Measurements from ENCODE around the gene ERCC4. TPM values are rescaled to one million over a fixed set of nuclear protein-coding genes. Genes with fewer than 3 reads are reported as not detected.

The ERCC4 gene
- total RNA-seq, 6 experiments from 2014 or later = 14.6 to 18.8 (median 15.8) TPM

DNA sequence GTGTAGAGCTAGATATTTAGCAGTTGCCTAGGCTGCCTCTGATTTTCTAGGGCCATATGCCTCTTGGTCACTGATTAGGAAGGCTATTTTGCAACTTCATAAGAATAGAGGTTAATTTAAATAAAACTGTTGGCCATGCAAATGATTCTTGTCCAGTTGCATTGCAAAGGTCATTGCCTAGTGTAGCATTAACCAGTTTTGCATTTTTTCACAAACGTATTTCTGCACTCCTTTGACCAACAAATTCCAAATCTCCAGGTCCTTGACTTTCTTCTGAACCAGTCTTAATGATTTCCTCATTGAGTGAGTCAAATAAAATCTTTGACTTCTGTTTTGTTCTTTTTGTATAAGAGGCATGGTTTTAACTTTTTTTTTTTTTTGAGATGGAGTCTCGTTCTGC lies 33.5 kb downstream of the ERCC4 start:
- peaks cover 37% of the 10 kb centered on the region for H3K4me1 Mint-ChIP-seq (ENCODE audit: low read depth)
- DNase-seq = no peak
- H3K4me3 Mint-ChIP-seq = no peak overlapping the region
- no peak overlapping the region for H3K27ac Mint-ChIP-seq
- TF ChIP-seq, protein P1, sequence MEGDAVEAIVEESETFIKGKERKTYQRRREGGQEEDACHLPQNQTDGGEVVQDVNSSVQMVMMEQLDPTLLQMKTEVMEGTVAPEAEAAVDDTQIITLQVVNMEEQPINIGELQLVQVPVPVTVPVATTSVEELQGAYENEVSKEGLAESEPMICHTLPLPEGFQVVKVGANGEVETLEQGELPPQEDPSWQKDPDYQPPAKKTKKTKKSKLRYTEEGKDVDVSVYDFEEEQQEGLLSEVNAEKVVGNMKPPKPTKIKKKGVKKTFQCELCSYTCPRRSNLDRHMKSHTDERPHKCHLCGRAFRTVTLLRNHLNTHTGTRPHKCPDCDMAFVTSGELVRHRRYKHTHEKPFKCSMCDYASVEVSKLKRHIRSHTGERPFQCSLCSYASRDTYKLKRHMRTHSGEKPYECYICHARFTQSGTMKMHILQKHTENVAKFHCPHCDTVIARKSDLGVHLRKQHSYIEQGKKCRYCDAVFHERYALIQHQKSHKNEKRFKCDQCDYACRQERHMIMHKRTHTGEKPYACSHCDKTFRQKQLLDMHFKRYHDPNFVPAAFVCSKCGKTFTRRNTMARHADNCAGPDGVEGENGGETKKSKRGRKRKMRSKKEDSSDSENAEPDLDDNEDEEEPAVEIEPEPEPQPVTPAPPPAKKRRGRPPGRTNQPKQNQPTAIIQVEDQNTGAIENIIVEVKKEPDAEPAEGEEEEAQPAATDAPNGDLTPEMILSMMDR (IDR thresholded peaks at IDR 0.05) = no peak
- H3K36me3 Mint-ChIP-seq (ENCODE audit: low read depth) = 0 out of 2 replicates have a peak, but pooled peaks cover 5% of the 10 kb centered on the region
- no peaks in the 10 kb centered on the region for H3K9me3 Mint-ChIP-seq
- H3K27me3 Mint-ChIP-seq (ENCODE audit: insufficient read depth) = no peaks in the 10 kb centered on the region; the same call in 1 of the 2 replicates

GRCh38 chr16:13956635-13957196 lies 36.8 kb downstream of the ERCC4 start:
- H3K4me1 Mint-ChIP-seq (ENCODE audit: low read depth) = peaks cover 57% of the 10 kb centered on the region
- no peaks in the 10 kb centered on the region for H3K9me3 Mint-ChIP-seq
- TF ChIP-seq, protein P1 (IDR thresholded peaks at IDR 0.05) = no peak
- no peaks in the 10 kb centered on the region; the same call in 1 of the 2 replicates for H3K27me3 Mint-ChIP-seq (ENCODE audit: insufficient read depth)
- H3K27ac Mint-ChIP-seq = peak overlapping the region; percentile 99
- no peak for DNase-seq
- no peaks in the 10 kb centered on the region for H3K36me3 Mint-ChIP-seq (ENCODE audit: low read depth)
- H3K4me3 Mint-ChIP-seq = peak overlapping the region; percentile 87

DNA sequence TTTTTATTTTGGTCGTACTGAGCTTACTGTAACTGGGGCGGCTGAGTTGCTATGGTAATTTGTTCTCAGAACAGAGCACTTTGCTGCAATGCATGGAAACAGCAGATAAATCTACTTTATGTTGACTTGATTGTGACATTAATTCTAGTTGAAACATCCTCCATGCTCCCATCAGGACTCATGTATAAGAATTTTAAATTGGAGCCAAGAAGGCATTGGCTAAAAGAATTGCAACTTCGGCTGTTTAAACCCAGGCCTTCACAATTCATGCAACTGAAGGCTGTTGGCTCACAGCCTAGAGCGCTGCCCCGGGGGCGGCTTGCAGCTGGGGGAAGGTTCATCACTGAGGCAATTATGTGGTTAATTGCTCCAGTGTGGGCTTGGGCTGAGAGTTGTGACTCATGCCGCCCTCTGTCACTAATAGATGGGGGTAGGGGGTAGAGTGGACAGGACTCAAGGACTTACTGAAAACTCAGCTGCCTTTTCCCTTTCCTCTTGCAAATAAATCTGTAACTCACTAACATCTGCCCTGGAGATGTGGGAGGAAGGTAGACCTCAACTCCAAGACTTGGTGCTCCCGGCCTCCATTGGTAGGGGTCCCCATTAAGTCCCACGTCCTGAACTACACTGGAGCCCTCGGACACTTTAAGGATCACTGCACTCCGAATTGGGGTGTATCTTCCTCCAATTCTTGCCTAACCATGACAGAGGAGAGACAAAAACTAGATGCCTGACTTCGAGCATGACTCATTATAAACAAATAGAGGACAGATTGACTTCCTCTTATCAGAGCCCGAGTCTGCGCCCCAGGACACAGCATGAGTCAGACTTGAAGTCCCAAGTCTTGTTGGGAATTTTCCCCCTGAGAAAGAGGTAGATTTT lies 37.5 kb downstream of the ERCC4 start:
- Mint-ChIP-seq H3K27ac (peak overlapping the region; percentile 99), H3K36me3 (ENCODE audit: low read depth) (no peaks in the 10 kb centered on the region), H3K9me3 (no peaks in the 10 kb centered on the region), H3K27me3 (ENCODE audit: insufficient read depth) (no peaks in the 10 kb centered on the region; the same call in 1 of the 2 replicates), H3K4me3 (peak overlapping the region; percentile 87), H3K4me1 (ENCODE audit: low read depth) (peaks cover 57% of the 10 kb centered on the region)
- peak; percentile 93 for DNase-seq
- TF ChIP-seq, protein P1 (IDR thresholded peaks at IDR 0.05) = no peak

DNA sequence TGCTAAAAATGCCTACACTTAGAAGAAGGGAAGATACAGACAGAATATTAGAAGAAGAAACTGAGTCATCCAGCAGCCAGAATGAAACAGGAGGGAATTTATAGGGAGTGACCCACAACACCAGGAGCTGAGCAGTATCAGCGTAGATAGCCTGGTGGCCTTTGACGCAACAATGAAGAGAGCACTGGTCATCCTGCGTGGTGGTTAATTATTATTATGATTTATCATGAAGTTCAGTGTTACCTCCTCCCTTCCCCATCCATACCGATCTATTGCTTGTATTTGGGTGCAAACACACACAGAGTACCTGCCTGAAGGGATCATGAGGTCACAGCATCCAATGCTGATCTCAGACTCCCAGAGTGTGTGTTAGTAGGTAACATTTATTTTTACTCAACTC lies 38.5 kb downstream of the ERCC4 start:
- TF ChIP-seq, protein P1 (IDR thresholded peaks at IDR 0.05) = no peak
- Mint-ChIP-seq H3K9me3 (no peaks in the 10 kb centered on the region), H3K4me1 (ENCODE audit: low read depth) (peaks cover 57% of the 10 kb centered on the region), H3K4me3 (no peak overlapping the region), H3K27ac (no peak overlapping the region), H3K27me3 (ENCODE audit: insufficient read depth) (no peaks in the 10 kb centered on the region; the same call in 1 of the 2 replicates), H3K36me3 (ENCODE audit: low read depth) (no peaks in the 10 kb centered on the region)
- DNase-seq = no peak

DNA sequence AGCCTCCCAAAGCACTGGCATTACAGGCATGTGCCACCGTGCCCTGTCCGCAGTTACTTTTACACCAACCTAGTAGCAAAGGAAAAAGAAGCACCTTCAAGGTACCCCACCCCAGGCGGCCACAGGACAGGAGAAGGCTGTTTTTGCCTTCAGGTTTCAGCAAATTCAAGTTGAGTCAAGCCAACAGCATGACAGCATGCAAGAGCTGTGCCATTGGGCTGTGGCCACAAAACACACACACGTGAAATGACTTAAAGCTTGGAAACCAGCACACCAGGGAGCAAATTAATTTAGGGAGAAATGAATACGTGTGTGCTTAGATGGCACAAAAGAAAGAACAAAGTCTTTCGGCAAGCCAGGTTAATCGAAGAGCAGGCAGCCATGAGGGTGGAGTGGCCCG lies 39.7 kb downstream of the ERCC4 start:
- DNase-seq = no peak
- peaks cover 3% of the 10 kb centered on the region; the same call in 1 of the 2 replicates for H3K27me3 Mint-ChIP-seq (ENCODE audit: insufficient read depth)
- no peaks in the 10 kb centered on the region for H3K9me3 Mint-ChIP-seq
- TF ChIP-seq, protein P1 (IDR thresholded peaks at IDR 0.05) = no peak
- H3K36me3 Mint-ChIP-seq (ENCODE audit: low read depth) = no peaks in the 10 kb centered on the region
- H3K4me3 Mint-ChIP-seq = no peak overlapping the region
- peaks cover 56% of the 10 kb centered on the region for H3K4me1 Mint-ChIP-seq (ENCODE audit: low read depth)
- no peak overlapping the region for H3K27ac Mint-ChIP-seq
